SK-N-SH treated with all-trans-retinoic acid at 6 μM for 48 hours (cell line): ENCODE data around the gene PRF1.

Experiments
- ATAC-seq: fragments of 200-7000 bp; cut with Tn5 transposase; 3 replicates; pipeline ENCODE4 v1.9.1; 2020; ENCODE audit warnings: mild to moderate bottlenecking, moderate library complexity
- ARNTL ChIP-seq: fragments of 450-650 bp; formaldehyde crosslinking; IDR thresholded peaks from 2 replicates; pipeline ENCODE4 v1.5.0; 2020; ENCODE audit warnings: low read depth, mild to moderate bottlenecking, moderate library complexity, borderline replicate concordance
- BACH2 ChIP-seq: fragments of 250-450 bp; sonication (Bioruptor Pico); IDR thresholded peaks from 2 replicates; pipeline ENCODE4 v1.9.0; 2021; ENCODE audit warnings: mild to moderate bottlenecking, borderline replicate concordance
- CSDC2 ChIP-seq: fragments of 250-450 bp; sonication (Bioruptor Pico); IDR thresholded peaks from 2 replicates; pipeline ENCODE4 v1.5.0; 2020; ENCODE audit warnings: mild to moderate bottlenecking, moderate library complexity
- GLIS3 ChIP-seq: fragments of 250-450 bp; sonication (Bioruptor Pico); IDR thresholded peaks from 2 replicates; pipeline ENCODE4 v1.5.0; 2020; ENCODE audit warnings: mild to moderate bottlenecking, moderate library complexity
- OSR1 ChIP-seq: fragments of 250-450 bp; sonication (Bioruptor Pico); IDR thresholded peaks from 2 replicates; pipeline ENCODE4 v1.8.0; 2022; ENCODE audit warnings: moderate library complexity, mild to moderate bottlenecking, inconsistent platforms
- PPARA ChIP-seq: fragments of 250-450 bp; sonication (Bioruptor Pico); IDR thresholded peaks from 2 replicates; pipeline ENCODE4 v1.5.0; 2020; ENCODE audit warnings: mild to moderate bottlenecking, borderline replicate concordance
- RARB ChIP-seq: fragments of 250-450 bp; sonication (Bioruptor Pico); IDR thresholded peaks from 2 replicates; pipeline ENCODE4 v1.8.0; 2021; ENCODE audit warnings: mild to moderate bottlenecking, moderate library complexity
- SNAI2 ChIP-seq: fragments of 250-450 bp; sonication (Bioruptor Pico); IDR thresholded peaks from 2 replicates; pipeline ENCODE4 v1.5.0; 2020; ENCODE audit warnings: mild to moderate bottlenecking, moderate library complexity
- TCF4 ChIP-seq: fragments of 250-450 bp; sonication (Bioruptor Pico); IDR thresholded peaks from 2 replicates; pipeline ENCODE4 v1.8.0; 2021; ENCODE audit warnings: mild to moderate bottlenecking, moderate library complexity, borderline replicate concordance
- TOX ChIP-seq: fragments of 250-450 bp; sonication (Bioruptor Pico); IDR thresholded peaks from 2 replicates; pipeline ENCODE4 v1.8.0; 2021; ENCODE audit warnings: mild to moderate bottlenecking, moderate library complexity, borderline replicate concordance
- ZC3H10 ChIP-seq: fragments of 250-450 bp; sonication (Bioruptor Pico); IDR thresholded peaks from 2 replicates; pipeline ENCODE4 v1.5.1; 2021; ENCODE audit warnings: mild to moderate bottlenecking, moderate library complexity
- ZFP3 ChIP-seq: fragments of 250-450 bp; sonication (Bioruptor Pico); IDR thresholded peaks from 2 replicates; pipeline ENCODE4 v1.5.0; 2020; ENCODE audit warnings: mild to moderate bottlenecking, moderate library complexity
- ZFP30 ChIP-seq: fragments of 450-650 bp; formaldehyde crosslinking; IDR thresholded peaks from 2 replicates; pipeline ENCODE4 v1.5.0; 2022; ENCODE audit warnings: mild to moderate bottlenecking, moderate library complexity
- ZNF70 ChIP-seq: fragments of 450-650 bp; formaldehyde crosslinking; IDR thresholded peaks from 2 replicates; pipeline ENCODE4 v1.5.0; 2020; ENCODE audit warnings: mild to moderate bottlenecking, moderate library complexity
- ZNF8 ChIP-seq: fragments of 450-650 bp; formaldehyde crosslinking; IDR thresholded peaks from 2 replicates; pipeline ENCODE4 v1.5.0; 2020; ENCODE audit warnings: mild to moderate bottlenecking, moderate library complexity
- TF ChIP-seq, protein P1 (sequence below): fragments of 250-450 bp; sonication (Bioruptor Pico); IDR thresholded peaks from 2 replicates; pipeline ENCODE4 v1.5.1; 2021; ENCODE audit warnings: mild to moderate bottlenecking, moderate library complexity
- TF ChIP-seq, protein P2 (sequence below): fragments of 250-450 bp; sonication (Bioruptor Pico); IDR thresholded peaks from 2 replicates; pipeline ENCODE4 v1.5.0; 2020; ENCODE audit warnings: mild to moderate bottlenecking, moderate library complexity
- TF ChIP-seq, protein P3 (sequence below): fragments of 250-450 bp; sonication (Bioruptor Pico); IDR thresholded peaks from 2 replicates; pipeline ENCODE4 v1.5.1; 2020; ENCODE audit warnings: low read depth, mild to moderate bottlenecking, moderate library complexity
- TF ChIP-seq, protein P4 (sequence below): fragments of 250-450 bp; sonication (Bioruptor Pico); IDR thresholded peaks from 2 replicates; pipeline ENCODE4 v1.8.0; 2020; ENCODE audit warnings: mild to moderate bottlenecking, moderate library complexity, borderline replicate concordance

The PRF1 gene

DNA sequence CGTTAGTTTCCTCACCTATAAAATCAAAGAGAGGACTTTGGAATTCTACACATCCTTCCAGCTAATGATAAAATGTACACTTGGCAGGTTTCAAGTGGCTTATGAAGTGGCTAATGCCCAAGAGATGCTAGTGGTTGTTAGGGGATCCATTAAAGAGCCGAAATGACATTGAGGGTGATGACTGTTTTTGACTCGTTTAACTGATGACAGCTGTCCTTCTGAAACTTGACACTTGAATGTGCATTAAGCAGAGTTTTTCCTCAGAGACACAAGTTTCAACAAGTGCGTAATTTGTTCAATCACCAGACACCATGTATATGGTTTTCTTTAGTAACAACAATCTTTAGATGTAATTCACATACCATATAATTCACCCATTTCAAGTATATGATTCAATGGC is 1.6 kb upstream of the PRF1 start:
- ATAC-seq = no peak
- TF ChIP-seq ARNTL (CRISPR knock-in tag) (no peak), TOX (no peak), RARB (CRISPR knock-in tag) (no peak), ZFP3 (CRISPR knock-in tag) (no peak), ZNF70 (CRISPR knock-in tag) (no peak), ZC3H10 (CRISPR knock-in tag) (no peak), PPARA (CRISPR knock-in tag) (no peak)
- TF ChIP-seq, protein P1, sequence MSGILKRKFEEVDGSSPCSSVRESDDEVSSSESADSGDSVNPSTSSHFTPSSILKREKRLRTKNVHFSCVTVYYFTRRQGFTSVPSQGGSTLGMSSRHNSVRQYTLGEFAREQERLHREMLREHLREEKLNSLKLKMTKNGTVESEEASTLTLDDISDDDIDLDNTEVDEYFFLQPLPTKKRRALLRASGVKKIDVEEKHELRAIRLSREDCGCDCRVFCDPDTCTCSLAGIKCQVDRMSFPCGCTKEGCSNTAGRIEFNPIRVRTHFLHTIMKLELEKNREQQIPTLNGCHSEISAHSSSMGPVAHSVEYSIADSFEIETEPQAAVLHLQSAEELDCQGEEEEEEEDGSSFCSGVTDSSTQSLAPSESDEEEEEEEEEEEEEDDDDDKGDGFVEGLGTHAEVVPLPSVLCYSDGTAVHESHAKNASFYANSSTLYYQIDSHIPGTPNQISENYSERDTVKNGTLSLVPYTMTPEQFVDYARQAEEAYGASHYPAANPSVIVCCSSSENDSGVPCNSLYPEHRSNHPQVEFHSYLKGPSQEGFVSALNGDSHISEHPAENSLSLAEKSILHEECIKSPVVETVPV (CRISPR knock-in tag) = no peak
- TF ChIP-seq, protein P2, sequence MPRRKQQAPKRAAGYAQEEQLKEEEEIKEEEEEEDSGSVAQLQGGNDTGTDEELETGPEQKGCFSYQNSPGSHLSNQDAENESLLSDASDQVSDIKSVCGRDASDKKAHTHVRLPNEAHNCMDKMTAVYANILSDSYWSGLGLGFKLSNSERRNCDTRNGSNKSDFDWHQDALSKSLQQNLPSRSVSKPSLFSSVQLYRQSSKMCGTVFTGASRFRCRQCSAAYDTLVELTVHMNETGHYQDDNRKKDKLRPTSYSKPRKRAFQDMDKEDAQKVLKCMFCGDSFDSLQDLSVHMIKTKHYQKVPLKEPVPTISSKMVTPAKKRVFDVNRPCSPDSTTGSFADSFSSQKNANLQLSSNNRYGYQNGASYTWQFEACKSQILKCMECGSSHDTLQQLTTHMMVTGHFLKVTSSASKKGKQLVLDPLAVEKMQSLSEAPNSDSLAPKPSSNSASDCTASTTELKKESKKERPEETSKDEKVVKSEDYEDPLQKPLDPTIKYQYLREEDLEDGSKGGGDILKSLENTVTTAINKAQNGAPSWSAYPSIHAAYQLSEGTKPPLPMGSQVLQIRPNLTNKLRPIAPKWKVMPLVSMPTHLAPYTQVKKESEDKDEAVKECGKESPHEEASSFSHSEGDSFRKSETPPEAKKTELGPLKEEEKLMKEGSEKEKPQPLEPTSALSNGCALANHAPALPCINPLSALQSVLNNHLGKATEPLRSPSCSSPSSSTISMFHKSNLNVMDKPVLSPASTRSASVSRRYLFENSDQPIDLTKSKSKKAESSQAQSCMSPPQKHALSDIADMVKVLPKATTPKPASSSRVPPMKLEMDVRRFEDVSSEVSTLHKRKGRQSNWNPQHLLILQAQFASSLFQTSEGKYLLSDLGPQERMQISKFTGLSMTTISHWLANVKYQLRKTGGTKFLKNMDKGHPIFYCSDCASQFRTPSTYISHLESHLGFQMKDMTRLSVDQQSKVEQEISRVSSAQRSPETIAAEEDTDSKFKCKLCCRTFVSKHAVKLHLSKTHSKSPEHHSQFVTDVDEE (CRISPR knock-in tag) = no peak
- TF ChIP-seq, protein P3, sequence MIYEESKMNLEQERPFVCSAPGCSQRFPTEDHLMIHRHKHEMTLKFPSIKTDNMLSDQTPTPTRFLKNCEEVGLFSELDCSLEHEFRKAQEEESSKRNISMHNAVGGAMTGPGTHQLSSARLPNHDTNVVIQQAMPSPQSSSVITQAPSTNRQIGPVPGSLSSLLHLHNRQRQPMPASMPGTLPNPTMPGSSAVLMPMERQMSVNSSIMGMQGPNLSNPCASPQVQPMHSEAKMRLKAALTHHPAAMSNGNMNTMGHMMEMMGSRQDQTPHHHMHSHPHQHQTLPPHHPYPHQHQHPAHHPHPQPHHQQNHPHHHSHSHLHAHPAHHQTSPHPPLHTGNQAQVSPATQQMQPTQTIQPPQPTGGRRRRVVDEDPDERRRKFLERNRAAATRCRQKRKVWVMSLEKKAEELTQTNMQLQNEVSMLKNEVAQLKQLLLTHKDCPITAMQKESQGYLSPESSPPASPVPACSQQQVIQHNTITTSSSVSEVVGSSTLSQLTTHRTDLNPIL = no peak
- TF ChIP-seq, protein P4, sequence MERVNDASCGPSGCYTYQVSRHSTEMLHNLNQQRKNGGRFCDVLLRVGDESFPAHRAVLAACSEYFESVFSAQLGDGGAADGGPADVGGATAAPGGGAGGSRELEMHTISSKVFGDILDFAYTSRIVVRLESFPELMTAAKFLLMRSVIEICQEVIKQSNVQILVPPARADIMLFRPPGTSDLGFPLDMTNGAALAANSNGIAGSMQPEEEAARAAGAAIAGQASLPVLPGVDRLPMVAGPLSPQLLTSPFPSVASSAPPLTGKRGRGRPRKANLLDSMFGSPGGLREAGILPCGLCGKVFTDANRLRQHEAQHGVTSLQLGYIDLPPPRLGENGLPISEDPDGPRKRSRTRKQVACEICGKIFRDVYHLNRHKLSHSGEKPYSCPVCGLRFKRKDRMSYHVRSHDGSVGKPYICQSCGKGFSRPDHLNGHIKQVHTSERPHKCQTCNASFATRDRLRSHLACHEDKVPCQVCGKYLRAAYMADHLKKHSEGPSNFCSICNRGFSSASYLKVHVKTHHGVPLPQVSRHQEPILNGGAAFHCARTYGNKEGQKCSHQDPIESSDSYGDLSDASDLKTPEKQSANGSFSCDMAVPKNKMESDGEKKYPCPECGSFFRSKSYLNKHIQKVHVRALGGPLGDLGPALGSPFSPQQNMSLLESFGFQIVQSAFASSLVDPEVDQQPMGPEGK = no peak
- TF ChIP-seq, all 23 proteins: peak for 0

DNA sequence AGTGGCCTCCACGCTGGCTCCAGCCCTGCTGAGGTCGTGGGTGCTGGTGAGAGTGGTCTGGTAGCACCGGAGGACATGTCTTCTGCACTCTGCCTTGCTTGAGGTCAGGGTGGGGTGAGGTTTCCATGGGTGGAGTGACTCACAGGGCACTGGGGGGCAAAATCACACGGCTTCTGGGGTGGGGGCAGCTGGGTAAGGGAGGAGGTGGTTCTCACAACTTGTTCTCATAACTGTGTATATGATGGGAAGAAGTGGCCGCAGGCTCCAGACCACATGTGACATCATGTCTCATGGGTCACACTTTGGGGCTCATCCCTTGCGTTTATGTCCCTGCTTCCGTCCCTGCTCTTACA is 884 bp upstream of the PRF1 start:
- TF ChIP-seq BACH2 (CRISPR knock-in tag) (no peak), TCF4 (CRISPR knock-in tag) (no peak), ZFP3 (CRISPR knock-in tag) (no peak), OSR1 (CRISPR knock-in tag) (no peak), ZNF70 (CRISPR knock-in tag) (no peak), RARB (CRISPR knock-in tag) (no peak), ZNF8 (no peak), CSDC2 (CRISPR knock-in tag) (no peak)
- TF ChIP-seq, protein P4 = no peak
- ATAC-seq = no peak

DNA sequence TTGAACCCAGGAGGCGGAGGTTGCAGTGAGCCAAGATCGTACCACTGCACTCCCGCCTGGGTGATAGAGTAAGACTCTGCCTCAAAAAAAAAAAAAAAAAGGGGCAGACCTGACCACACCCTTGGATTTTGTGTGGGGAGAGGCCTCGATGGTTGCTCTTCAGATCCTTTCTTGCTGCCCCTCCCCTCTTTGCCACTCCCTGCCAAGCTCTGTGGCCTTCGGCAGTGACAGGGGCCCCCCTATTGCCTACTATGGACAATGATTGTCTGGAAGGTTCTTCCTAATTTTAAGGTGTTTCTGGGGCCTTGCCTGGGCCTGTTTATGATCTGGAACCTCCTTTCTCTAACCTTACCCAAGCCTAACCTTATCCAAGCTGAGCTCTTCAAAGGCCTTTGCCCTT is 795 bp downstream of the PRF1 start:
- TF ChIP-seq ZNF8 = no peak
- no peak for TF ChIP-seq OSR1 (CRISPR knock-in tag)
- no peak for TF ChIP-seq CSDC2 (CRISPR knock-in tag)
- TF ChIP-seq, protein P1 (CRISPR knock-in tag) = no peak
- no peak for TF ChIP-seq SNAI2
- TF ChIP-seq ZFP30 (CRISPR knock-in tag) = no peak
- no peak for TF ChIP-seq RARB (CRISPR knock-in tag)
- TF ChIP-seq GLIS3 (CRISPR knock-in tag) = no peak
- no peak for TF ChIP-seq PPARA (CRISPR knock-in tag)
- ATAC-seq = no peak
